Lung (tissue), 12 donors: Measurements from ENCODE around the gene NPEPL1. TPM values are rescaled to one million over a fixed set of nuclear protein-coding genes. Genes with fewer than 3 reads are reported as not detected.

Source experiments
- ATAC-seq: fragments of 200-7000 bp; cut with Tn5 transposase; one replicate; pipeline ENCODE4 v1.9.1; 2020; ENCODE audit warnings: moderate number of reproducible peaks; ENCODE audit not compliant: insufficient read depth, low FRiP score
- DNase-seq, 3 donors: peaks; one replicate each; pipeline ENCODE4 v3.0.0-alpha.2; 2013 to 2017
- H3K27ac ChIP-seq, 2 donors: one replicate each; pipeline ENCODE4 v1.5.1; 2013; ENCODE audit warnings: mild to moderate bottlenecking in 2 of 2, moderate library complexity in 2 of 2, control low read depth in 1 of 2, inconsistent platforms in 1 of 2, low read depth in 1 of 2, low read length in 1 of 2
- H3K27me3 ChIP-seq, 3 donors: one replicate each; pipeline ENCODE4 v1.5.1; 2013; ENCODE audit warnings: low read length in 2 of 3; ENCODE audit not compliant: control insufficient read depth in 3 of 3, insufficient read depth in 3 of 3
- H3K36me3 ChIP-seq, 4 donors: one replicate each; pipeline ENCODE4 v1.5.1; 2013; ENCODE audit warnings: low read length in 4 of 4, mild to moderate bottlenecking in 1 of 4, moderate library complexity in 1 of 4; ENCODE audit not compliant: control insufficient read depth in 4 of 4, insufficient read depth in 4 of 4
- H3K4me1 ChIP-seq, 5 donors: one replicate each; pipeline ENCODE4 v1.5.1; 2013; ENCODE audit warnings: low read length in 5 of 5, mild to moderate bottlenecking in 2 of 5, moderate library complexity in 1 of 5; ENCODE audit not compliant: control insufficient read depth in 5 of 5, insufficient read depth in 5 of 5
- H3K4me3 ChIP-seq: one replicate; pipeline ENCODE4 v1.5.1; 2013; ENCODE audit warnings: mild to moderate bottlenecking, control low read depth, moderate library complexity
- H3K9ac ChIP-seq, 2 donors: one replicate each; pipeline ENCODE4 v1.5.1; 2013; ENCODE audit warnings: low read length in 2 of 2, control low read depth in 1 of 2; ENCODE audit not compliant: insufficient read depth in 1 of 2
- H3K9me3 ChIP-seq, 4 donors: one replicate each; pipeline ENCODE4 v1.5.1; 2013; ENCODE audit warnings: low read length in 3 of 4, mild to moderate bottlenecking in 1 of 4, moderate library complexity in 1 of 4; ENCODE audit not compliant: control insufficient read depth in 4 of 4, insufficient read depth in 3 of 4
- WGBS, 2 donors: extraction: QIAGEN DNeasy Blood & Tissue Kit; methylation state at CpG; one replicate each; pipeline ENCODE4 v1.1.7; 2013; 5-methylcytosine and 5-hydroxymethylcytosine counted together
- polyA plus RNA-seq, 2 donors: library from polyadenylated mRNA; stranded (reverse); fragments of 200-250 nt; gene quantifications; one replicate each; pipeline ENCODE4 v1.2.1, GENCODE V29; 2013
- total RNA-seq, 2 donors: library from RNA; depleted of rRNA in 1 of 2; stranded (reverse); fragments of >200 nt in 1 of 2; gene quantifications; one replicate each; pipeline ENCODE4 v1.2.1, GENCODE V29; 2014 to 2021
- TF ChIP-seq, protein P1 (sequence below): IDR thresholded peaks from 2 replicates; pipeline ENCODE4 v1.5.1; 2012; ENCODE audit warnings: mild to moderate bottlenecking; ENCODE audit errors: control extremely low read depth, extremely low read depth
- donor health status: control.
- donor health status: control.
- donor health status: Bipolar disorder and iron deficiency.
- donor health status: healthy.
- donor health status: DM: yes; HTN: yes; CAD: no.

NPEPL1 gene
- total and polyA plus RNA-seq, 4 donors, result 24.3 to 46.2 (median 41.2) TPM

DNA sequence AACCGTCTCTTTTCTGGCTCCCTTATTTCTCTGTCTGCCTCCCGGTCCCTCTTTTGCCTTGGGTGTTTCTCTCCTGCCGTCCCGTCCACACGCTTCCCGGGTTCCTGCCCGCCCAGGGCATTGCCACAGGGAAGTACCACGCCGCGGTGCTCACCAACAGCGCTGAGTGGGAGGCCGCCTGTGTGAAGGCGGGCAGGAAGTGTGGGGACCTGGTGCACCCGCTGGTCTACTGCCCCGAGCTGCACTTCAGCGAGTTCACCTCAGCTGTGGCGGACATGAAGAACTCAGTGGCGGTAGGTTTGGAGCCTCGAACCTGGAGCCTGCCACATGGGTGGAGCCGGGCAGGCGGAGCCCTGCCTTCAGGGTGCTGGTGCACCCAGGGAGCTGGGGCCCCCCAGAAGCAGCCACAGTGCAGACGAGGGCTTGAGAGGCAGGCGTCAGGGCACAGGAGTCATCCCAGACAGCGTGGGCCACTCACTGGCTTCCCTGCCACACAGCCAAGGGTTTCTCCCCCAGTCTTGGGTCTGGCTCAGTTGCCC lies 21.3 kb downstream of the NPEPL1 start:
- no peak for ATAC-seq

DNA sequence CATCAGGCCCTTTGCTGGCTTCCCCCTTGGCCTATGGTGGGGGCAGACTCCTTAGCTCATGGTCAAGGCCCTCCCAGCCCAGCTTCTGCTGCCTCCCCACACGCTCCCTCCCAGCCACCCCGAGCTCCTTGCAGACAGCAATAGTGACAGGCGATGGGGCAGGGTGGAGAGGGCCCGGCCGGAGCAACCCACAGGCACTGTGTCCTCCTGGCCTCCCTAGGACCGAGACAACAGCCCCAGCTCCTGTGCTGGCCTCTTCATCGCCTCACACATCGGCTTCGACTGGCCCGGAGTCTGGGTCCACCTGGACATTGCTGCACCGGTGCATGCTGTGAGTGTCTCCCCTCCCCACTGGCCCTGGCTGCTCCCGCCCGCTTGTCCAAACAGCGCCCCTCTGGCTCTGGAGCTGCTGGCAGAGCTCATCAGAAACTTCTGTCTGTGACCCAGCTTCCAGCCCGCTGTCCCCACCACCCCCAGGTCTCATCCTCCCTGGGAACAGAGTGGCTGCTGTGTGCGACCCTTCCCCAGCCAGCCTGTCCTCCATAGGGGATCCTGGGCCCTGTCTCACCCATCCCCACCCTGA lies 21.8 kb downstream of the NPEPL1 start:
- no peaks in the 10 kb centered on the region for H3K27me3 ChIP-seq
- no peak overlapping the region for H3K9ac ChIP-seq
- TF ChIP-seq, protein P1, sequence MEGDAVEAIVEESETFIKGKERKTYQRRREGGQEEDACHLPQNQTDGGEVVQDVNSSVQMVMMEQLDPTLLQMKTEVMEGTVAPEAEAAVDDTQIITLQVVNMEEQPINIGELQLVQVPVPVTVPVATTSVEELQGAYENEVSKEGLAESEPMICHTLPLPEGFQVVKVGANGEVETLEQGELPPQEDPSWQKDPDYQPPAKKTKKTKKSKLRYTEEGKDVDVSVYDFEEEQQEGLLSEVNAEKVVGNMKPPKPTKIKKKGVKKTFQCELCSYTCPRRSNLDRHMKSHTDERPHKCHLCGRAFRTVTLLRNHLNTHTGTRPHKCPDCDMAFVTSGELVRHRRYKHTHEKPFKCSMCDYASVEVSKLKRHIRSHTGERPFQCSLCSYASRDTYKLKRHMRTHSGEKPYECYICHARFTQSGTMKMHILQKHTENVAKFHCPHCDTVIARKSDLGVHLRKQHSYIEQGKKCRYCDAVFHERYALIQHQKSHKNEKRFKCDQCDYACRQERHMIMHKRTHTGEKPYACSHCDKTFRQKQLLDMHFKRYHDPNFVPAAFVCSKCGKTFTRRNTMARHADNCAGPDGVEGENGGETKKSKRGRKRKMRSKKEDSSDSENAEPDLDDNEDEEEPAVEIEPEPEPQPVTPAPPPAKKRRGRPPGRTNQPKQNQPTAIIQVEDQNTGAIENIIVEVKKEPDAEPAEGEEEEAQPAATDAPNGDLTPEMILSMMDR, result no peak
- H3K9me3 ChIP-seq, result no peaks in the 10 kb centered on the region
- ATAC-seq, result no peak
- WGBS, 2 donors, result 90 to 95% methylated on average over 16 of the region's 16 CpGs
- DNase-seq, result peak in 1 of 3 donors; percentile 10
- H3K36me3 ChIP-seq, result peaks cover 0 to 3% (median 0%) of the 10 kb centered on the region in 4 donors
- H3K4me3 ChIP-seq, result no peak overlapping the region
- no peak overlapping the region for H3K27ac ChIP-seq
- H3K4me1 ChIP-seq, result peaks cover 0 to 7% (median 0%) of the 10 kb centered on the region in 5 donors

More for the DNA sequence above, 21.3 kb downstream of the NPEPL1 start:
- Histone ChIP-seq H3K4me3 (no peak overlapping the region), H3K27ac (no peak overlapping the region), H3K9ac (no peak overlapping the region), H3K36me3 (peaks cover 0 to 7% (median 0%) of the 10 kb centered on the region in 4 donors), H3K27me3 (no peaks in the 10 kb centered on the region), H3K9me3 (no peaks in the 10 kb centered on the region), H3K4me1 (peaks cover 0 to 7% (median 0%) of the 10 kb centered on the region in 5 donors)
- TF ChIP-seq, protein P1, result no peak
- WGBS, 2 donors, result 96 to 97% methylated on average over 20 to 24 of the region's 24 CpGs
- peak in 1 of 3 donors; percentile 9 for DNase-seq

DNA sequence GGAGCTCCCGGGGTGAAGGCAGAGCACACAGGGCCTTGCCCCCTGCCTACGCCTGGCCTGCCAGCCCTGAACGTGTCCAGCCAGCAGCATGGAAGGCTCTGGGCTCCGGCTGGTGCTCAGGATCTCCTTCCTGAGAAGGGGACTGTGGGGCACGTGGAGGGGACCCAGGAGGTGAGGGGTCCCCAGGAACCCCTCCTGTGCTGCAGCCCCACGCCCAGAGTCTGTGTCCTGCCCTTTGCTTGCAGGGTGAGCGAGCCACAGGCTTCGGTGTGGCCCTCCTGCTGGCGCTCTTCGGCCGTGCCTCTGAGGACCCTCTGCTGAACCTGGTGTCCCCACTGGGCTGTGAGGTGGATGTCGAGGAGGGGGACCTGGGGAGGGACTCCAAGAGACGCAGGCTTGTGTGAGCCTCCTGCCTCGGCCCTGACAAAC lies 22.3 kb downstream of the NPEPL1 start:
- peak in 1 of 3 donors; percentile 5 for DNase-seq
- TF ChIP-seq, protein P1, result no peak
- Histone ChIP-seq H3K4me1 (peaks cover 0 to 7% (median 0%) of the 10 kb centered on the region in 5 donors), H3K9ac (no peak overlapping the region), H3K36me3 (peaks cover 0 to 3% (median 0%) of the 10 kb centered on the region in 4 donors), H3K4me3 (no peak overlapping the region), H3K27ac (no peak overlapping the region), H3K27me3 (no peaks in the 10 kb centered on the region), H3K9me3 (peaks cover 0 to under 1% (median 0%) of the 10 kb centered on the region in 4 donors)
- whole genome bisulfite sequencing, 2 donors, result 94 to 96% methylated on average over 14 of the region's 14 CpGs
- no peak for ATAC-seq
